Nephron progenitor cell (in vitro differentiated cells): ENCODE measurements around the gene RHCE.
"Not testable (repeated sequence)": the region's sequence is repeated elsewhere in the genome, so short reads cannot be mapped to it uniquely, and the experiment has no call there.

Source experiments
- DNase-seq: peaks from one replicate; pipeline ENCODE4 v3.0.0; 2021
- H3K27ac Mint-ChIP-seq: 2 replicates; pipeline ENCODE4 v1.8.0; 2021; ENCODE audit warnings: mild to moderate bottlenecking, moderate library complexity, mixed read lengths
- H3K27me3 Mint-ChIP-seq: 2 replicates; pipeline ENCODE4 v1.8.0; 2021; ENCODE audit warnings: mild to moderate bottlenecking, low read depth, mixed read lengths; ENCODE audit not compliant: poor library complexity
- H3K36me3 Mint-ChIP-seq: 2 replicates; pipeline ENCODE4 v1.8.0; 2021; ENCODE audit warnings: low read depth, mixed read lengths
- H3K4me1 Mint-ChIP-seq: 2 replicates; pipeline ENCODE4 v1.8.0; 2021; ENCODE audit warnings: mixed read lengths
- H3K4me3 Mint-ChIP-seq: 2 replicates; pipeline ENCODE4 v1.8.0; 2021; ENCODE audit warnings: mild to moderate bottlenecking, moderate library complexity, mixed read lengths
- H3K9me3 Mint-ChIP-seq: 2 replicates; pipeline ENCODE4 v1.8.0; 2021; ENCODE audit warnings: mild to moderate bottlenecking, moderate library complexity, mixed read lengths
- CTCF ChIP-seq: fragments of 200-600 bp; sonication (generic); IDR thresholded peaks from 2 replicates; pipeline ENCODE4 v1.5.0; 2021; ENCODE audit warnings: antibody characterized with exemption

The RHCE gene

DNA sequence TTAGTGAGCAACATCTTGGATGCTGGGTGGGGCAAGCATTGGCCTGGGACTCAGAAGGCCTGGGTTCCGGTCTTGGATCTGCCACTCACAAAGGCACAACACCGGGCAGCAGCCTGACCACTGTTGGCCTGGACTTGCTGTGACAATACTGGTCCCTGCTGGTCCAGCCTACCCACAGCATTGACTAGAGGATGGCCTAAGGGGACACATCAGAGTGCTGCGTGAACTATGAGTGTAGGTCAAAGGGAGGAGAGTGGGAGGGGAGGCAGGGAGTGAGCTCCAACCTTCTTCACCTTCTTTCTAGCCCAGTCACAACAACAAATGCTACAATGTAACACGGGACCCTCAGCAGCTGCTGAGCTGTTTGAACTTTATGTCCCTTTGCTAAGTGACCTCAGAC lies 51.4 kb downstream of the RHCE start:
- Mint-ChIP-seq H3K9me3 (no peaks in the 10 kb centered on the region), H3K27ac (no peak overlapping the region), H3K4me3 (no peak overlapping the region), H3K27me3 (no peaks in the 10 kb centered on the region), H3K36me3 (no peaks in the 10 kb centered on the region), H3K4me1 (peaks cover 22% of the 10 kb centered on the region)
- no peak for DNase-seq
- TF ChIP-seq CTCF: no peak

DNA sequence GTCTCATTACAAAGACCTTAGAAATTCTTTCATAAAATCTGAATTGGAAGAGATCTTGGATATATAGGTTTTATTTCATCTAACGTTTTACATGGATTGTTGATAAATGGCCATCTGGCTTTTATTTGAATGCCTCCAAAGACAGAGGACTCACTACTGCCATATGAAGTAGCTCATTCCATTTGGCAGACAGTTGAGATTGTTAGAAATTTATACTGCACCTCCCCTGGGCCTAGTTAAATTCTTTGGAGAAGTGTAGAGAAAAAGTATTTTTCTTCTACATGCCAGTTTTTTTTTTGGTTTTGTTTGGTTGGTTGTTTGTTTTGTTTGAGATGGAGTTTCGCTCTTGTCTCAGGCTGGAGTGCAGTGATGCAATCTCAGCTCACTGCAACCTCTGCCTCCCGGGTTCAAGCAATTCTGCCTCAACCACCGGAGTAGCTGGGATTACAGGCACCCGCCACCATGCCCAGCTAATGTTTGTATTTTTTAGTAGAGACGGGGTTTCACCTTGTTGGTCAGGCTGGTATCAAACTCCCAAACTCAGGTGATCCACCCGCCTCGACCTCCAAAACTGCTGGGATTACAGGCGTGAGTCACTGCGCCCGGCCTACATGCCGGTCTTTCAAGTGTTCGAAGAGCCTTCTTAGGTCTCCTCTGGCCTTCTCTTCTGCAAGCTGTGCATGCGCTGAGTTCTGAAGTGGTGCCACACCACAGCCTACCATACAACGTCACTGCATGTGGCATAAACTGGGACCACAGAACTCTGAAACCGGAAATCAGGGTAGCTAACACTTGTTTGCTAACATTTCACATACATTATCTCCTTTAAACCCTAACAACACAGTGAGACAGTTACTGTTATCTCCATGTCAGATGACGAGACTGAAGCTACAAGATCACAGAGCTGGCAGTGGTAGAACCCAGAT lies 57.7 kb downstream of the RHCE start:
- DNase-seq, H3K27ac Mint-ChIP-seq, H3K4me3 Mint-ChIP-seq, H3K9me3 Mint-ChIP-seq, H3K27me3 Mint-ChIP-seq, H3K4me1 Mint-ChIP-seq: not testable (repeated sequence)
- H3K36me3 Mint-ChIP-seq: peaks cover 33% of the 10 kb centered on the region

DNA sequence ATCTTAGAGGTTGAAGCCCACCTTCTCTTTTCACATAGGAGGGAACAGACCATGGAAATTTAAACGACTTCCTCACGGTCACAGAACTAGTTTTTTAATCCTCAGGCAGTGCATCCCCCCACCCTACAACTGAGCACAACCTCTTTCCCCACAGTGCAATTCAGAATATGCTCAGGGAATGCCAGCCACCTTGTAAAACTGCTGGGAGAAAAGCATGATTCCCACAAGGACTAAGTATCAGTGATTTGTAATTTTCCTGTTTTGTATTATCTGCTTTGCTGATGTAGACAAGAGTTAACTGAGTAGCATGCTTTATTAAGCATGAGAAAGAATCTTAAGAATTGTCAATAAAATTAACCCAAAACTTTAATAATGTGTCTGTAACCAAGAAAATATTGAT lies 58.7 kb downstream of the RHCE start:
- H3K27me3 Mint-ChIP-seq: peaks cover 2% of the 10 kb centered on the region
- no peak overlapping the region for H3K4me3 Mint-ChIP-seq
- no peaks in the 10 kb centered on the region for H3K9me3 Mint-ChIP-seq
- H3K4me1 Mint-ChIP-seq: no peaks in the 10 kb centered on the region
- no peak for DNase-seq
- TF ChIP-seq CTCF: no peak
- peaks cover 40% of the 10 kb centered on the region for H3K36me3 Mint-ChIP-seq
- H3K27ac Mint-ChIP-seq: peak overlapping the region; percentile 74

- no peak for TF ChIP-seq CTCF
- H3K4me1 Mint-ChIP-seq: no peaks in the 10 kb centered on the region
- peaks cover 47% of the 10 kb centered on the region for H3K36me3 Mint-ChIP-seq
- no peaks in the 10 kb centered on the region for H3K9me3 Mint-ChIP-seq
- H3K4me3 Mint-ChIP-seq: no peak overlapping the region
- no peak for DNase-seq
- peaks cover 2% of the 10 kb centered on the region for H3K27me3 Mint-ChIP-seq
- no peak overlapping the region for H3K27ac Mint-ChIP-seq
Measured at GRCh38 chr1:25360596-25361581, 59.7 kb downstream of the RHCE start.

GRCh38 chr1:25356848-25357247 lies 63.8 kb downstream of the RHCE start:
- H3K4me3 Mint-ChIP-seq: no peak overlapping the region
- peaks cover 59% of the 10 kb centered on the region for H3K36me3 Mint-ChIP-seq
- H3K9me3 Mint-ChIP-seq: no peaks in the 10 kb centered on the region
- no peak for TF ChIP-seq CTCF
- no peak for DNase-seq
- peaks cover 2% of the 10 kb centered on the region for H3K27me3 Mint-ChIP-seq
- H3K4me1 Mint-ChIP-seq: no peaks in the 10 kb centered on the region
- H3K27ac Mint-ChIP-seq: no peak overlapping the region

DNA sequence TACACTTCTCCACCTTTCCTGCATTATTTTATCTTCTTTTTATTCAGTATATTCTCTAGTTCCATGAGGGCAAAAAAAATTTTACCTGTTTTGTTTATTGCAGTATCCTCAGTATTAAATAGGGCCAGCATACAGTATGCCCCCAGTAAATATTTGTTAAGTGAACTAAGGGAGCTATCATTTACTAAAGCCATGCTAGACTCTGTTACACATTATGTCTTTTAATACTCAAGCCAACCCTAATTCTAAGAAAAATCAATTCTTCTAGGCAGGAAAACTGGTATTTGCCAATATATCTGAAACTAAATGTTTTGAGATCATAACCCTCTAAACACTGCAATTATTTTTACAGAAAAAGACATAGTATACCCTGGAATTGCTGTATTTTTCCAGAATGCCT lies 64.2 kb downstream of the RHCE start:
- no peak for DNase-seq
- Mint-ChIP-seq H3K4me3 (no peak overlapping the region), H3K4me1 (no peaks in the 10 kb centered on the region), H3K27me3 (peaks cover 2% of the 10 kb centered on the region), H3K9me3 (no peaks in the 10 kb centered on the region), H3K27ac (no peak overlapping the region), H3K36me3 (peaks cover 57% of the 10 kb centered on the region)
- TF ChIP-seq CTCF: no peak
